BLaER1 treated with 17β-estradiol and CSF1 and Interleukin-3, amounts not matched to agents 10 nM and 100 nM (cell line): Measurements from ENCODE around the gene FAM20B.

ENCODE experiments used
- H3K27ac ChIP-seq, 11 experiments: shearing (Covaris generic); formaldehyde crosslinking; 2 replicates each; pipeline ENCODE4 v1.8.1; 2022
- H3K27me3 ChIP-seq, 11 experiments: shearing (Covaris generic); formaldehyde crosslinking; 2 replicates each; pipeline ENCODE4 v1.8.1; 2022
- H3K36me3 ChIP-seq, 11 experiments: shearing (Covaris generic); formaldehyde crosslinking; 2 replicates each; pipeline ENCODE4 v1.8.1; 2022
- H3K4me1 ChIP-seq, 10 experiments: shearing (Covaris generic); formaldehyde crosslinking; 2 replicates each; pipeline ENCODE4 v1.8.1; 2022
- H3K4me2 ChIP-seq, 11 experiments: shearing (Covaris generic); formaldehyde crosslinking; 2 replicates each; pipeline ENCODE4 v1.8.1; 2022
- H3K4me3 ChIP-seq, 10 experiments: shearing (Covaris generic); formaldehyde crosslinking; 2 replicates each; pipeline ENCODE4 v1.8.1; 2022
- H3K9ac ChIP-seq, 11 experiments: shearing (Covaris generic); formaldehyde crosslinking; 2 replicates each; pipeline ENCODE4 v1.8.1; 2022
- H3K9me3 ChIP-seq, 11 experiments: shearing (Covaris generic); formaldehyde crosslinking; replicated peaks in 1 of 11; 2 replicates each; pipeline ENCODE4 v1.8.1; 2022
- H4K20me1 ChIP-seq, 11 experiments: shearing (Covaris generic); formaldehyde crosslinking; 2 replicates each; pipeline ENCODE4 v1.8.1; 2022
- Cebpa-rat ChIP-seq, 11 experiments: shearing (Covaris generic); IDR thresholded peaks; 2 replicates each; pipeline ENCODE4 v1.8.1; 2022

Gene FAM20B

GRCh38 chr1:179053486-179053885, 27.8 kb downstream of the FAM20B start:
- Histone ChIP-seq H3K4me3 (no peak overlapping the region), H3K36me3 (peaks cover 39 to 81% (median 58%) of the 10 kb centered on the region in 11 experiments), H4K20me1 (peaks cover 0 to 7% (median 0%) of the 10 kb centered on the region in 11 experiments; a peak in 3 of 22 replicates), H3K9me3 (peaks cover 0 to 18% (median 11%) of the 10 kb centered on the region in 11 experiments; a peak in 9 of 22 replicates), H3K27ac (no peak overlapping the region), H3K9ac (no peak overlapping the region), H3K4me1 (peaks cover 0 to 17% (median under 1%) of the 10 kb centered on the region in 10 experiments; a peak in 3 of 20 replicates), H3K4me2 (no peak overlapping the region), H3K27me3 (no peaks in the 10 kb centered on the region)
- TF ChIP-seq Cebpa-rat (IDR thresholded peaks at IDR 0.05) = no peak

- Histone ChIP-seq H3K4me3 (no peak overlapping the region), H3K4me2 (no peak overlapping the region), H3K36me3 (peaks cover 35 to 74% (median 55%) of the 10 kb centered on the region in 11 experiments), H3K9me3 (peaks cover 0 to 18% (median 11%) of the 10 kb centered on the region in 11 experiments; a peak in 9 of 22 replicates), H3K4me1 (peaks cover 0 to 16% (median 0%) of the 10 kb centered on the region in 10 experiments; a peak in 1 of 20 replicates), H4K20me1 (no peaks in the 10 kb centered on the region; a peak in 1 of 22 replicates), H3K27me3 (no peaks in the 10 kb centered on the region), H3K9ac (no peak overlapping the region), H3K27ac (no peak overlapping the region)
- TF ChIP-seq Cebpa-rat (IDR thresholded peaks at IDR 0.05) = no peak
Measured at GRCh38 chr1:179055937-179056336, 30.2 kb downstream of the FAM20B start.

GRCh38 chr1:179058487-179059483, 33.1 kb downstream of the FAM20B start:
- no peak overlapping the region; a peak in 1 of 22 replicates for H3K27ac ChIP-seq
- H3K9ac ChIP-seq = no peak overlapping the region
- peaks cover 46 to 84% (median 73%) of the 10 kb centered on the region in 11 experiments for H3K36me3 ChIP-seq
- no peaks in the 10 kb centered on the region for H3K27me3 ChIP-seq
- no peak overlapping the region for H3K4me3 ChIP-seq
- no peaks in the 10 kb centered on the region for H4K20me1 ChIP-seq
- H3K9me3 ChIP-seq = peaks cover 0 to 18% (median 11%) of the 10 kb centered on the region in 11 experiments; a peak in 9 of 22 replicates
- H3K4me1 ChIP-seq = 0 out of 20 replicates have a peak, but pooled peaks cover 0 to 7% (median 0%) of the 10 kb centered on the region in 10 experiments
- no peak overlapping the region for H3K4me2 ChIP-seq
- no peak for TF ChIP-seq Cebpa-rat (IDR thresholded peaks at IDR 0.05)

GRCh38 chr1:179061360-179062282, 35.9 kb downstream of the FAM20B start:
- Histone ChIP-seq H3K27me3 (no peaks in the 10 kb centered on the region), H3K9me3 (peaks cover 0 to 5% (median under 1%) of the 10 kb centered on the region in 11 experiments; a peak in 5 of 22 replicates), H3K27ac (no peak overlapping the region; a peak in 1 of 22 replicates), H3K4me1 (peaks cover 0 to 12% (median 8%) of the 10 kb centered on the region in 10 experiments; a peak in 9 of 20 replicates), H3K9ac (no peak overlapping the region), H3K4me2 (no peak overlapping the region), H3K36me3 (peaks cover 51 to 88% (median 77%) of the 10 kb centered on the region in 11 experiments), H3K4me3 (no peak overlapping the region), H4K20me1 (no peaks in the 10 kb centered on the region)
- no peak for TF ChIP-seq Cebpa-rat (IDR thresholded peaks at IDR 0.05)

GRCh38 chr1:179066471-179066870, 40.8 kb downstream of the FAM20B start:
- Histone ChIP-seq H3K4me2 (peak overlapping the region in 2 of 11 experiments; percentile 25 to 36; a peak in 2 of 22 replicates), H3K4me3 (no peak overlapping the region), H3K36me3 (peaks cover 66 to 99% (median 81%) of the 10 kb centered on the region in 11 experiments), H4K20me1 (no peaks in the 10 kb centered on the region; a peak in 2 of 22 replicates), H3K4me1 (peaks cover 0 to 12% (median 5%) of the 10 kb centered on the region in 10 experiments; a peak in 9 of 20 replicates), H3K9me3 (no peaks in the 10 kb centered on the region), H3K9ac (no peak overlapping the region), H3K27me3 (no peaks in the 10 kb centered on the region), H3K27ac (no peak overlapping the region)
- TF ChIP-seq Cebpa-rat (IDR thresholded peaks at IDR 0.05) = no peak

GRCh38 chr1:179077396-179077795, 51.7 kb downstream of the FAM20B start:
- no peaks in the 10 kb centered on the region for H3K9me3 ChIP-seq
- peaks cover 8 to 35% (median 25%) of the 10 kb centered on the region in 11 experiments for H3K36me3 ChIP-seq
- peaks cover 9 to 13% (median 12%) of the 10 kb centered on the region in 10 experiments for H3K4me1 ChIP-seq
- no peak for TF ChIP-seq Cebpa-rat (IDR thresholded peaks at IDR 0.05)
- no peak overlapping the region for H3K27ac ChIP-seq
- no peak overlapping the region for H3K9ac ChIP-seq
- no peaks in the 10 kb centered on the region for H4K20me1 ChIP-seq
- H3K4me3 ChIP-seq = no peak overlapping the region
- H3K27me3 ChIP-seq = no peaks in the 10 kb centered on the region
- no peak overlapping the region for H3K4me2 ChIP-seq

- no peak overlapping the region for H3K4me2 ChIP-seq
- H4K20me1 ChIP-seq = peaks cover 0 to 8% (median 4%) of the 10 kb centered on the region in 11 experiments; a peak in 6 of 22 replicates
Measured at GRCh38 chr1:179079113-179079761, 53.5 kb downstream of the FAM20B start.

More at GRCh38 chr1:179079113-179079761, 53.5 kb downstream of the FAM20B start:
- H3K4me1 ChIP-seq = peaks cover 24 to 30% (median 26%) of the 10 kb centered on the region in 10 experiments
- no peaks in the 10 kb centered on the region for H3K27me3 ChIP-seq
- H3K4me3 ChIP-seq = no peak overlapping the region
- no peak overlapping the region for H3K27ac ChIP-seq
- H3K36me3 ChIP-seq = peaks cover 0 to 24% (median 8%) of the 10 kb centered on the region in 11 experiments; a peak in 18 of 22 replicates
- no peaks in the 10 kb centered on the region for H3K9me3 ChIP-seq
- H3K9ac ChIP-seq = no peak overlapping the region
- TF ChIP-seq Cebpa-rat (IDR thresholded peaks at IDR 0.05) = no peak
